Astrocyte (in vitro differentiated cells and primary cell): ENCODE data around the gene SDHC.
"Not testable (repeated sequence)": the region's sequence is repeated elsewhere in the genome, so short reads cannot be mapped to it uniquely, and the experiment has no call there.

Source experiments
- EZH2 ChIP-seq: IDR thresholded peaks from 2 replicates; pipeline ENCODE4 v1.6.1; 2012; ENCODE audit warnings: mild to moderate bottlenecking, low read length, inconsistent platforms; ENCODE audit not compliant: insufficient read depth
- TF ChIP-seq, protein P1 (sequence below): IDR thresholded peaks from 2 replicates; pipeline ENCODE4 v1.5.1; 2011; ENCODE audit warnings: low read depth, mild to moderate bottlenecking, inconsistent platforms, low read length, moderate library complexity; ENCODE audit not compliant: insufficient read depth

DNA sequence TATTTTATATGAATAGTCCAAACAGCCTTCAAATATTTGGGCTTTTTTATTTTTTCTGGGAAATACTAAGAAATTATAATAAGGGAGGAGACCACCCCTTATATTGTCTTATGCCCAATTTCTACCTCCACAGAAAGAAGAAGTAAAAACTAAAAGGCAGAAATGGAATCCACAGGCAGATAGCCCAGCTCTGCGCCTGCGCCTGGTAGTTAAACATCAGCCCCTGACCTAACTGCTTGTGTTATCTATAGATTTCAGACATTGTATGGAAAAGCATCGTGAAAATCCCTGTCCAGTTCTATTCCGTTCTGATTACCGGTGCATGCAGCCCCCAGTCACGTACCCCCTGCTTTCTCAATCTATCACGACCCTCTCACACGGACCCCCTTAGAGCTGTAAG lies 82.9 kb downstream of the SDHC start:
- TF ChIP-seq, protein P1, sequence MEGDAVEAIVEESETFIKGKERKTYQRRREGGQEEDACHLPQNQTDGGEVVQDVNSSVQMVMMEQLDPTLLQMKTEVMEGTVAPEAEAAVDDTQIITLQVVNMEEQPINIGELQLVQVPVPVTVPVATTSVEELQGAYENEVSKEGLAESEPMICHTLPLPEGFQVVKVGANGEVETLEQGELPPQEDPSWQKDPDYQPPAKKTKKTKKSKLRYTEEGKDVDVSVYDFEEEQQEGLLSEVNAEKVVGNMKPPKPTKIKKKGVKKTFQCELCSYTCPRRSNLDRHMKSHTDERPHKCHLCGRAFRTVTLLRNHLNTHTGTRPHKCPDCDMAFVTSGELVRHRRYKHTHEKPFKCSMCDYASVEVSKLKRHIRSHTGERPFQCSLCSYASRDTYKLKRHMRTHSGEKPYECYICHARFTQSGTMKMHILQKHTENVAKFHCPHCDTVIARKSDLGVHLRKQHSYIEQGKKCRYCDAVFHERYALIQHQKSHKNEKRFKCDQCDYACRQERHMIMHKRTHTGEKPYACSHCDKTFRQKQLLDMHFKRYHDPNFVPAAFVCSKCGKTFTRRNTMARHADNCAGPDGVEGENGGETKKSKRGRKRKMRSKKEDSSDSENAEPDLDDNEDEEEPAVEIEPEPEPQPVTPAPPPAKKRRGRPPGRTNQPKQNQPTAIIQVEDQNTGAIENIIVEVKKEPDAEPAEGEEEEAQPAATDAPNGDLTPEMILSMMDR, result not testable (repeated sequence)
- TF ChIP-seq EZH2, result not testable (repeated sequence)
